ENCODE data around the gene PACSIN2. TPM values are rescaled to one million over a fixed set of nuclear protein-coding genes. Genes with fewer than 3 reads are reported as not detected.
A peak's percentile ranks its signal among the peaks of the same experiment; 100 is the strongest.

PACSIN2 gene
- total RNA-seq, 4 donors from 2014 or later: 75.4 to 90.1 (median 87.9) TPM

- no peaks in the 10 kb centered on the region for H3K36me3 ChIP-seq
- no peaks in the 10 kb centered on the region for H3K27me3 ChIP-seq
- H3K27ac ChIP-seq: peak overlapping the region; percentile 82 to 89 (median 85)
- no peaks in the 10 kb centered on the region for H3K9me3 ChIP-seq
- H3K4me3 ChIP-seq (replicated peaks in 1 of 3): no peak overlapping the region
- intact Hi-C loops (cut with DNase I): no loop called here
- DNase-seq: no peak
- peaks cover 63 to 82% of the 10 kb centered on the region in 2 donors for H3K4me1 ChIP-seq
- TF ChIP-seq CTCF (IDR thresholded peaks at IDR 0.05) (no peak), POLR2A (IDR thresholded peaks at IDR 0.05) (no peak)
- 59 to 80% methylated on average over 10 of the region's 10 CpGs for WGBS, 2 donors
Measured at GRCh38 chr22:42931421-42932196, 83.3 kb downstream of the PACSIN2 start.

- 81 to 84% methylated on average over 9 of the region's 9 CpGs for WGBS, 2 donors
- H3K4me1 ChIP-seq: peaks cover 63 to 82% of the 10 kb centered on the region in 2 donors
- no peak for DNase-seq
- peak overlapping the region; percentile 40 to 89 (median 43) for H3K27ac ChIP-seq
- no peaks in the 10 kb centered on the region for H3K36me3 ChIP-seq
- no peaks in the 10 kb centered on the region for H3K27me3 ChIP-seq
- no peak overlapping the region for H3K4me3 ChIP-seq (replicated peaks in 1 of 3)
- no peak for TF ChIP-seq CTCF (IDR thresholded peaks at IDR 0.05)
- TF ChIP-seq POLR2A (IDR thresholded peaks at IDR 0.05): no peak
- intact Hi-C loops (cut with DNase I): no loop called here
- no peaks in the 10 kb centered on the region for H3K9me3 ChIP-seq
Measured at GRCh38 chr22:42930810-42931420, 84.0 kb downstream of the PACSIN2 start.

GRCh38 chr22:42929838-42930155 is 85.2 kb downstream of the PACSIN2 start:
- Histone ChIP-seq H3K4me3 (replicated peaks in 1 of 3) (no peak overlapping the region), H3K36me3 (no peaks in the 10 kb centered on the region), H3K9me3 (no peaks in the 10 kb centered on the region), H3K4me1 (peaks cover 69 to 81% of the 10 kb centered on the region in 2 donors), H3K27me3 (no peaks in the 10 kb centered on the region), H3K27ac (peak overlapping the region in 2 of 3 donors; percentile 21 to 43)
- intact Hi-C loops (cut with DNase I): no loop called here
- WGBS, 2 donors: 58 to 68% methylated on average over 6 of the region's 6 CpGs
- no peak for DNase-seq
- TF ChIP-seq POLR2A (IDR thresholded peaks at IDR 0.05) (no peak), CTCF (IDR thresholded peaks at IDR 0.05) (no peak)

GRCh38 chr22:42928969-42929837 is 85.7 kb downstream of the PACSIN2 start:
- TF ChIP-seq POLR2A (IDR thresholded peaks at IDR 0.05) (no peak), CTCF (IDR thresholded peaks at IDR 0.05) (no peak)
- no peak for DNase-seq
- Histone ChIP-seq H3K4me3 (replicated peaks in 1 of 3) (no peak overlapping the region), H3K9me3 (no peaks in the 10 kb centered on the region), H3K27ac (peak overlapping the region in 2 of 3 donors; percentile 21 to 43), H3K4me1 (peaks cover 64 to 75% of the 10 kb centered on the region in 2 donors), H3K27me3 (no peaks in the 10 kb centered on the region), H3K36me3 (no peaks in the 10 kb centered on the region)
- 72 to 77% methylated on average over 14 of the region's 14 CpGs for WGBS, 2 donors
- intact Hi-C loops (cut with DNase I): no loop called here

Measured in thyroid gland (tissue), 4 donors.